Measurements from ENCODE around the gene LYZL1.

Gene LYZL1

GRCh38 chr10:29324220-29324841, 35.5 kb downstream of the LYZL1 start:
- TF ChIP-seq EZH2 (IDR thresholded peaks at IDR 0.05; ENCODE audit: borderline replicate concordance, low read length) = no peak
- TF ChIP-seq, protein P1, sequence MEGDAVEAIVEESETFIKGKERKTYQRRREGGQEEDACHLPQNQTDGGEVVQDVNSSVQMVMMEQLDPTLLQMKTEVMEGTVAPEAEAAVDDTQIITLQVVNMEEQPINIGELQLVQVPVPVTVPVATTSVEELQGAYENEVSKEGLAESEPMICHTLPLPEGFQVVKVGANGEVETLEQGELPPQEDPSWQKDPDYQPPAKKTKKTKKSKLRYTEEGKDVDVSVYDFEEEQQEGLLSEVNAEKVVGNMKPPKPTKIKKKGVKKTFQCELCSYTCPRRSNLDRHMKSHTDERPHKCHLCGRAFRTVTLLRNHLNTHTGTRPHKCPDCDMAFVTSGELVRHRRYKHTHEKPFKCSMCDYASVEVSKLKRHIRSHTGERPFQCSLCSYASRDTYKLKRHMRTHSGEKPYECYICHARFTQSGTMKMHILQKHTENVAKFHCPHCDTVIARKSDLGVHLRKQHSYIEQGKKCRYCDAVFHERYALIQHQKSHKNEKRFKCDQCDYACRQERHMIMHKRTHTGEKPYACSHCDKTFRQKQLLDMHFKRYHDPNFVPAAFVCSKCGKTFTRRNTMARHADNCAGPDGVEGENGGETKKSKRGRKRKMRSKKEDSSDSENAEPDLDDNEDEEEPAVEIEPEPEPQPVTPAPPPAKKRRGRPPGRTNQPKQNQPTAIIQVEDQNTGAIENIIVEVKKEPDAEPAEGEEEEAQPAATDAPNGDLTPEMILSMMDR (IDR thresholded peaks at IDR 0.05; ENCODE audit: low read length) = no peak
- Histone ChIP-seq H2AFZ (ENCODE audit: low read length) (no peak overlapping the region), H3F3A (ENCODE audit: insufficient read depth, low read length) (no peaks in the 10 kb centered on the region), H3K9me2 (ENCODE audit: low read depth, low read length) (no peaks in the 10 kb centered on the region), H3K4me1 (ENCODE audit: insufficient read depth, low read length, severe bottlenecking) (no peaks in the 10 kb centered on the region), H4K20me1 (ENCODE audit: insufficient read depth, low read length) (no peaks in the 10 kb centered on the region), H3K4me3 (ENCODE audit: low read depth, low read length, poor library complexity, severe bottlenecking) (no peak overlapping the region), H3K79me2 (ENCODE audit: insufficient read depth, low read length) (no peaks in the 10 kb centered on the region), H3K36me3 (ENCODE audit: insufficient read depth, low read length) (no peaks in the 10 kb centered on the region), H3K27ac (ENCODE audit: low read depth, low read length, poor library complexity, severe bottlenecking) (no peak overlapping the region), H3K9ac (ENCODE audit: low read length) (no peak overlapping the region), H3K27me3 (ENCODE audit: insufficient read depth, low read length) (no peaks in the 10 kb centered on the region), H3K9me3 (ENCODE audit: low read length) (no peaks in the 10 kb centered on the region), H3K4me2 (ENCODE audit: low read length) (no peak overlapping the region)

- H3K27ac ChIP-seq (ENCODE audit: low read depth, low read length, poor library complexity, severe bottlenecking) = no peak overlapping the region
- no peaks in the 10 kb centered on the region for H3K36me3 ChIP-seq (ENCODE audit: insufficient read depth, low read length)
- H3K4me3 ChIP-seq (ENCODE audit: low read depth, low read length, poor library complexity, severe bottlenecking) = no peak overlapping the region
- H3K9ac ChIP-seq (ENCODE audit: low read length) = no peak overlapping the region
- H3K4me1 ChIP-seq (ENCODE audit: insufficient read depth, low read length, severe bottlenecking) = no peaks in the 10 kb centered on the region
- no peaks in the 10 kb centered on the region for H3K9me3 ChIP-seq (ENCODE audit: low read length)
- H3K9me2 ChIP-seq (ENCODE audit: low read depth, low read length) = no peaks in the 10 kb centered on the region
- H4K20me1 ChIP-seq (ENCODE audit: insufficient read depth, low read length) = no peaks in the 10 kb centered on the region
- H3F3A ChIP-seq (ENCODE audit: insufficient read depth, low read length) = no peaks in the 10 kb centered on the region
- H3K79me2 ChIP-seq (ENCODE audit: insufficient read depth, low read length) = no peaks in the 10 kb centered on the region
- no peaks in the 10 kb centered on the region for H3K27me3 ChIP-seq (ENCODE audit: insufficient read depth, low read length)
- H2AFZ ChIP-seq (ENCODE audit: low read length) = no peak overlapping the region
- no peak for TF ChIP-seq EZH2 (IDR thresholded peaks at IDR 0.05; ENCODE audit: borderline replicate concordance, low read length)
- TF ChIP-seq, protein P1 (IDR thresholded peaks at IDR 0.05; ENCODE audit: low read length) = no peak
- H3K4me2 ChIP-seq (ENCODE audit: low read length) = no peak overlapping the region
Measured at GRCh38 chr10:29326299-29326698, 37.4 kb downstream of the LYZL1 start.

- no peaks in the 10 kb centered on the region for H4K20me1 ChIP-seq (ENCODE audit: insufficient read depth, low read length)
- no peak overlapping the region for H3K4me2 ChIP-seq (ENCODE audit: low read length)
- no peak overlapping the region for H3K9ac ChIP-seq (ENCODE audit: low read length)
- no peaks in the 10 kb centered on the region for H3K79me2 ChIP-seq (ENCODE audit: insufficient read depth, low read length)
- no peak overlapping the region for H3K4me3 ChIP-seq (ENCODE audit: low read depth, low read length, poor library complexity, severe bottlenecking)
- H3K9me2 ChIP-seq (ENCODE audit: low read depth, low read length) = no peaks in the 10 kb centered on the region
- TF ChIP-seq, protein P1 (IDR thresholded peaks at IDR 0.05; ENCODE audit: low read length) = no peak
- no peak for TF ChIP-seq EZH2 (IDR thresholded peaks at IDR 0.05; ENCODE audit: borderline replicate concordance, low read length)
- no peak overlapping the region for H2AFZ ChIP-seq (ENCODE audit: low read length)
- H3K4me1 ChIP-seq (ENCODE audit: insufficient read depth, low read length, severe bottlenecking) = no peaks in the 10 kb centered on the region
- H3F3A ChIP-seq (ENCODE audit: insufficient read depth, low read length) = no peaks in the 10 kb centered on the region
- no peaks in the 10 kb centered on the region for H3K36me3 ChIP-seq (ENCODE audit: insufficient read depth, low read length)
- no peaks in the 10 kb centered on the region for H3K9me3 ChIP-seq (ENCODE audit: low read length)
- no peak overlapping the region for H3K27ac ChIP-seq (ENCODE audit: low read depth, low read length, poor library complexity, severe bottlenecking)
- no peaks in the 10 kb centered on the region for H3K27me3 ChIP-seq (ENCODE audit: insufficient read depth, low read length)
Measured at GRCh38 chr10:29326886-29327745, 38.2 kb downstream of the LYZL1 start.
